Kidney epithelial cell (primary cell): Measurements from ENCODE around the gene POU4F3. TPM values are rescaled to one million over a fixed set of nuclear protein-coding genes. Genes with fewer than 3 reads are reported as not detected.

Experiments
- DNase-seq: peaks from one replicate; pipeline ENCODE4 v3.0.0-alpha.2; 2010; ENCODE audit warnings: low read depth
- H3K27me3 ChIP-seq: 2 replicates; pipeline ENCODE4 v1.6.0; 2011; ENCODE audit warnings: low read length; ENCODE audit not compliant: control insufficient read depth, insufficient read depth
- H3K36me3 ChIP-seq: 2 replicates; pipeline ENCODE4 v1.5.1; 2011; ENCODE audit warnings: low read length; ENCODE audit not compliant: control insufficient read depth, insufficient read depth
- H3K4me3 ChIP-seq: 2 replicates; pipeline ENCODE4 v1.5.1; 2011; ENCODE audit warnings: low read depth, mild to moderate bottlenecking, control low read depth, low read length
- CTCF ChIP-seq: IDR thresholded peaks from 2 replicates; pipeline ENCODE4 v1.5.1; 2011; ENCODE audit warnings: mild to moderate bottlenecking, moderate library complexity, low read length, control low read depth, inconsistent platforms; ENCODE audit not compliant: insufficient read depth, poor library complexity, severe bottlenecking
- total RNA-seq: library from RNA; depleted of rRNA; stranded (reverse); fragments of >200 nt; gene quantifications from 2 replicates; pipeline ENCODE4 v1.2.3, GENCODE V29; 2015

POU4F3 gene
- total RNA-seq, 1 donor from 2014 or later: not detected

- Histone ChIP-seq H3K36me3 (no peaks in the 10 kb centered on the region), H3K27me3 (peaks cover 93% of the 10 kb centered on the region), H3K4me3 (no peak overlapping the region)
- TF ChIP-seq CTCF: no peak
- DNase-seq: no peak
Observed at GRCh38 chr5:146342519-146342881, 3.9 kb downstream of the POU4F3 start.

- Histone ChIP-seq H3K4me3 (no peak overlapping the region), H3K36me3 (no peaks in the 10 kb centered on the region), H3K27me3 (peaks cover 88% of the 10 kb centered on the region)
- DNase-seq: no peak
- TF ChIP-seq CTCF: no peak
Observed at GRCh38 chr5:146342882-146343865, 4.5 kb downstream of the POU4F3 start.

- no peak for DNase-seq
- no peak for TF ChIP-seq CTCF
- no peaks in the 10 kb centered on the region for H3K36me3 ChIP-seq
- peaks cover 77% of the 10 kb centered on the region for H3K27me3 ChIP-seq
- H3K4me3 ChIP-seq: no peak overlapping the region
Observed at GRCh38 chr5:146344155-146345118, 5.8 kb downstream of the POU4F3 start.

GRCh38 chr5:146345240-146345577 is 6.6 kb downstream of the POU4F3 start:
- Histone ChIP-seq H3K4me3 (no peak overlapping the region), H3K36me3 (no peaks in the 10 kb centered on the region), H3K27me3 (peaks cover 69% of the 10 kb centered on the region)
- no peak for DNase-seq
- no peak for TF ChIP-seq CTCF

- peaks cover 63% of the 10 kb centered on the region for H3K27me3 ChIP-seq
Observed at GRCh38 chr5:146345578-146346366, 7.1 kb downstream of the POU4F3 start.

More at GRCh38 chr5:146345578-146346366, 7.1 kb downstream of the POU4F3 start:
- no peak for TF ChIP-seq CTCF
- DNase-seq: no peak
- Histone ChIP-seq H3K4me3 (no peak overlapping the region), H3K36me3 (no peaks in the 10 kb centered on the region)
